ENCODE measurements around the gene TCOF1.

DNA sequence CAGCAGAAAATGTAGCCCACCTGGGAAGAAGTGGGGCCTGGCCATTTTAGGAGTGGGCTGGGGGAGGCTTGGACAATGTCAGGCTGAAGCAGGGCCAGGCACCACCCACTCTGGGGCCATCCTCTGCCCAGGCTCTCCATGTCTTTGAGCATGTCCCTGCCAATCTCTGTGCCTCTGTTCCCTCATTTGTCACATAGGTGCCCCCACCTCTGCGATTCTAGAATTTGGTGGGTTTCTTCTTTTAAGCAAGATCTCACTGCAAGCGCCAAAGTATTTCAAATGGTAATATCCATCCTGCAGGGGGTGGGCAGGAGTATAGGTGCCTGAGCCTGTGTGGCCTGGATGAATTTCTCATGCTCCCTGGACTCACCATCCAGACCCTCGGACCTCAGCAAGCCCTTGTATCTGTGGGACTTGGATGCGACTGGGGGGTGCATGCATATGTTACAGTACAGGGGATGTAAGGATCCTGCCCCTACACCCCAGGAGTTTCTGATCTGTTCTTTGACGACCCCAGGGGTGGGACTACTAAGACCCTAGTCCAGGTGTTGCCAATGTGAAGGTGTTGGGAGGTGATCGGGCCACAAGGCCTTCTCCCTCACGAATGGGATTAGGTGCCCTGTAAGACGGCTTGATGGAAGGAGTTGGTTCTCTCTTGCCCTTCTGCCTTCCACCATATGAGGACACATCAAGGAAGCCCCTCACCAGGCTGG lies 50.9 kb downstream of the TCOF1 start:
- TF ChIP-seq, protein P1, sequence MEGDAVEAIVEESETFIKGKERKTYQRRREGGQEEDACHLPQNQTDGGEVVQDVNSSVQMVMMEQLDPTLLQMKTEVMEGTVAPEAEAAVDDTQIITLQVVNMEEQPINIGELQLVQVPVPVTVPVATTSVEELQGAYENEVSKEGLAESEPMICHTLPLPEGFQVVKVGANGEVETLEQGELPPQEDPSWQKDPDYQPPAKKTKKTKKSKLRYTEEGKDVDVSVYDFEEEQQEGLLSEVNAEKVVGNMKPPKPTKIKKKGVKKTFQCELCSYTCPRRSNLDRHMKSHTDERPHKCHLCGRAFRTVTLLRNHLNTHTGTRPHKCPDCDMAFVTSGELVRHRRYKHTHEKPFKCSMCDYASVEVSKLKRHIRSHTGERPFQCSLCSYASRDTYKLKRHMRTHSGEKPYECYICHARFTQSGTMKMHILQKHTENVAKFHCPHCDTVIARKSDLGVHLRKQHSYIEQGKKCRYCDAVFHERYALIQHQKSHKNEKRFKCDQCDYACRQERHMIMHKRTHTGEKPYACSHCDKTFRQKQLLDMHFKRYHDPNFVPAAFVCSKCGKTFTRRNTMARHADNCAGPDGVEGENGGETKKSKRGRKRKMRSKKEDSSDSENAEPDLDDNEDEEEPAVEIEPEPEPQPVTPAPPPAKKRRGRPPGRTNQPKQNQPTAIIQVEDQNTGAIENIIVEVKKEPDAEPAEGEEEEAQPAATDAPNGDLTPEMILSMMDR (IDR thresholded peaks at IDR 0.05), result no peak
- TF ChIP-seq POLR2A (IDR thresholded peaks at IDR 0.05), result no peak
